Sigmoid colon (tissue), 4 donors: ENCODE data around the gene AGBL5.

Source experiments
- CTCF ChIP-seq, 4 experiments: fragments of 450-650 bp in 3 of 4; fragments of 200-600 bp in 1 of 4; IDR thresholded peaks; one replicate each; pipeline ENCODE4 v1.5.1; 2016 to 2019; ENCODE audit warnings: antibody characterized with exemption in 4 of 4, mild to moderate bottlenecking in 3 of 4, moderate library complexity in 2 of 4
- EP300 ChIP-seq, 4 donors: sonication (generic); formaldehyde crosslinking; IDR thresholded peaks; one replicate each; pipeline ENCODE4 v1.6.1; 2017; ENCODE audit warnings: antibody characterized with exemption in 4 of 4
- POLR2A ChIP-seq, 2 donors: fragments of 450-650 bp; IDR thresholded peaks; one replicate each; pipeline ENCODE4 v1.6.1; 2016; ENCODE audit warnings: antibody characterized with exemption in 2 of 2, mild to moderate bottlenecking in 2 of 2, moderate library complexity in 2 of 2

GRCh38 chr2:27081984-27082772, 30.7 kb downstream of the AGBL5 start:
- TF ChIP-seq POLR2A (IDR thresholded peaks at IDR 0.05) (no peak), EP300 (IDR thresholded peaks at IDR 0.05) (no peak), CTCF (IDR thresholded peaks at IDR 0.05) (no peak)
